HG02852 (cell line): ENCODE measurements around the gene MMS19.
"Not testable (repeated sequence)": the region's sequence is repeated elsewhere in the genome, so short reads cannot be mapped to it uniquely, and the experiment has no call there.

Source experiments
- ATAC-seq: cut with Tn5 transposase; IDR thresholded peaks from one replicate; pipeline ENCODE4 v1.9.1; 2021; ENCODE audit warnings: mild to moderate bottlenecking, moderate library complexity; ENCODE audit not compliant: unreplicated experiment

Gene MMS19

GRCh38 chr10:97529685-97530465 is 31.7 kb upstream of the MMS19 start:
- ATAC-seq, result no peak

GRCh38 chr10:97528876-97529275 is 30.7 kb upstream of the MMS19 start:
- ATAC-seq, result not testable (repeated sequence)

- no peak for ATAC-seq
Observed at GRCh38 chr10:97525683-97526110, 27.5 kb upstream of the MMS19 start.

GRCh38 chr10:97525086-97525485 is 26.9 kb upstream of the MMS19 start:
- no peak for ATAC-seq

- no peak for ATAC-seq
Observed at GRCh38 chr10:97522937-97523336, 24.7 kb upstream of the MMS19 start.

- no peak for ATAC-seq
Observed at GRCh38 chr10:97522071-97522470, 23.8 kb upstream of the MMS19 start.

- no peak for ATAC-seq
Observed at GRCh38 chr10:97520978-97521761, 22.9 kb upstream of the MMS19 start.

- no peak for ATAC-seq
Observed at GRCh38 chr10:97520520-97520919, 22.3 kb upstream of the MMS19 start.

GRCh38 chr10:97519342-97519741 is 21.1 kb upstream of the MMS19 start:
- ATAC-seq, result no peak

- no peak for ATAC-seq
Observed at GRCh38 chr10:97518301-97519043, 20.2 kb upstream of the MMS19 start.

GRCh38 chr10:97517778-97518300 is 19.6 kb upstream of the MMS19 start:
- ATAC-seq, result no peak

GRCh38 chr10:97517096-97517750 is 19.0 kb upstream of the MMS19 start:
- ATAC-seq, result no peak

- no peak for ATAC-seq
Observed at GRCh38 chr10:97515271-97515978, 17.2 kb upstream of the MMS19 start.

GRCh38 chr10:97514344-97514743 is 16.1 kb upstream of the MMS19 start:
- no peak for ATAC-seq

- no peak for ATAC-seq
Observed at GRCh38 chr10:97512993-97513392, 14.8 kb upstream of the MMS19 start.

GRCh38 chr10:97511711-97512440 is 13.7 kb upstream of the MMS19 start:
- no peak for ATAC-seq

- ATAC-seq, result no peak
Observed at GRCh38 chr10:97510686-97511085, 12.5 kb upstream of the MMS19 start.

GRCh38 chr10:97509120-97509680 is 11.0 kb upstream of the MMS19 start:
- no peak for ATAC-seq

- no peak for ATAC-seq
Observed at GRCh38 chr10:97508342-97508741, 10.1 kb upstream of the MMS19 start.
